Measurements from ENCODE around the gene KIAA0930. TPM values are rescaled to one million over a fixed set of nuclear protein-coding genes. Genes with fewer than 3 reads are reported as not detected.
A peak's percentile ranks its signal among the peaks of the same experiment; 100 is the strongest.

Gene KIAA0930
- 49.2 and 50.9 TPM in 2 replicates for total RNA-seq (2014; rRNA removed; shearing (Covaris generic))
- 8.5 and 8.6 TPM in 2 replicates for polyA plus RNA-seq (2016; fragmentation: Nextera tagmentation; extraction: Ambion mirVana)

- Histone ChIP-seq H3K9me3 (ENCODE audit: low read depth) (no peaks in the 10 kb centered on the region), H2AFZ (peak within 1 kb of the TSS; percentile 62), H3K9me2 (ENCODE audit: insufficient read depth) (no peaks in the 10 kb centered on the region), H3K4me1 (ENCODE audit: insufficient read depth) (peaks cover 8% of the 10 kb centered on the region), H3K9ac (peak within 1 kb of the TSS; percentile 73), H4K20me1 (ENCODE audit: insufficient read depth) (no peaks in the 10 kb centered on the region), H3K36me3 (ENCODE audit: low read depth) (no peaks in the 10 kb centered on the region), H3K4me3 (peak within 1 kb of the TSS; percentile 89), H3K27ac (no peak within 1 kb of the TSS), H3K4me2 (ENCODE audit: unreplicated experiment) (peak within 1 kb of the TSS; percentile 62), H3F3A (ENCODE audit: insufficient read depth) (peaks cover 5% of the 10 kb centered on the region), H3K27me3 (replicated peaks; ENCODE audit: insufficient read depth) (no peaks in the 10 kb centered on the region), H3K79me2 (ENCODE audit: insufficient read depth) (peaks cover 34% of the 10 kb centered on the region)
- DNase-seq: peak; percentile 83
- in situ Hi-C loops (cut with MboI): no loop called here
- WGBS, 2 experiments (ENCODE audit: low coverage in 1 of 2, low lambda C conversion rate in 2 of 2, missing lambda C conversion rate in 2 of 2): 16 to 34% methylated on average over 18 to 46 of the region's 66 CpGs
- TF ChIP-seq EZH2 (IDR thresholded peaks at IDR 0.05; ENCODE audit: insufficient read depth, poor library complexity, severe bottlenecking) (no peak), EZH2phosphoT487 (IDR thresholded peaks at IDR 0.05; ENCODE audit: insufficient read depth, low read depth) (no peak)
Observed at GRCh38 chr22:45240810-45241631, at the start of gene KIAA0930. KIAA0930 (minus strand) TSS chr22:45240894; CDS start chr22:45240703, 191 bp downstream.

- no peak overlapping the region for H3K9ac ChIP-seq
- H3K4me3 ChIP-seq: no peak overlapping the region
- in situ Hi-C loops (cut with MboI): loop anchor here (10.0 kb wide), 1 partner anchor 138 kb away; no protein-coding TSS in a partner anchor
- H3K4me1 ChIP-seq (ENCODE audit: insufficient read depth): no peaks in the 10 kb centered on the region
- 75 to 76% methylated on average over 12 of the region's 12 CpGs for WGBS, 2 experiments (ENCODE audit: low coverage in 1 of 2, low lambda C conversion rate in 2 of 2, missing lambda C conversion rate in 2 of 2)
- H4K20me1 ChIP-seq (ENCODE audit: insufficient read depth): no peaks in the 10 kb centered on the region
- H3F3A ChIP-seq (ENCODE audit: insufficient read depth): no peaks in the 10 kb centered on the region
- H3K4me2 ChIP-seq (ENCODE audit: unreplicated experiment): no peak overlapping the region
- TF ChIP-seq EZH2 (IDR thresholded peaks at IDR 0.05; ENCODE audit: insufficient read depth, poor library complexity, severe bottlenecking) (no peak), EZH2phosphoT487 (IDR thresholded peaks at IDR 0.05; ENCODE audit: insufficient read depth, low read depth) (no peak)
- H3K36me3 ChIP-seq (ENCODE audit: low read depth): no peaks in the 10 kb centered on the region
- no peaks in the 10 kb centered on the region for H3K9me2 ChIP-seq (ENCODE audit: insufficient read depth)
- no peak overlapping the region for H2AFZ ChIP-seq
- peaks cover 38% of the 10 kb centered on the region for H3K27me3 ChIP-seq (replicated peaks; ENCODE audit: insufficient read depth)
- H3K79me2 ChIP-seq (ENCODE audit: insufficient read depth): no peaks in the 10 kb centered on the region
- no peak for DNase-seq
- no peaks in the 10 kb centered on the region for H3K9me3 ChIP-seq (ENCODE audit: low read depth)
- no peak overlapping the region for H3K27ac ChIP-seq
Observed at GRCh38 chr22:45286854-45287551, 46.3 kb upstream of the KIAA0930 start.

GRCh38 chr22:45285263-45286058 lies 44.8 kb upstream of the KIAA0930 start:
- H3K27me3 ChIP-seq (replicated peaks; ENCODE audit: insufficient read depth): peaks cover 39% of the 10 kb centered on the region
- TF ChIP-seq EZH2phosphoT487 (IDR thresholded peaks at IDR 0.05; ENCODE audit: insufficient read depth, low read depth) (no peak), EZH2 (IDR thresholded peaks at IDR 0.05; ENCODE audit: insufficient read depth, poor library complexity, severe bottlenecking) (no peak)
- H2AFZ ChIP-seq: no peak overlapping the region
- H3K4me3 ChIP-seq: no peak overlapping the region
- H3K9me2 ChIP-seq (ENCODE audit: insufficient read depth): no peaks in the 10 kb centered on the region
- H3K4me1 ChIP-seq (ENCODE audit: insufficient read depth): no peaks in the 10 kb centered on the region
- no peak overlapping the region for H3K9ac ChIP-seq
- 52 to 54% methylated on average over 15 to 16 of the region's 16 CpGs for WGBS, 2 experiments (ENCODE audit: low coverage in 1 of 2, low lambda C conversion rate in 2 of 2, missing lambda C conversion rate in 2 of 2)
- no peaks in the 10 kb centered on the region for H3F3A ChIP-seq (ENCODE audit: insufficient read depth)
- H3K36me3 ChIP-seq (ENCODE audit: low read depth): no peaks in the 10 kb centered on the region
- no peaks in the 10 kb centered on the region for H3K9me3 ChIP-seq (ENCODE audit: low read depth)
- in situ Hi-C loops (cut with MboI): loop anchor here (10.0 kb wide), 1 partner anchor 139 kb away; no protein-coding TSS in a partner anchor
- no peaks in the 10 kb centered on the region for H4K20me1 ChIP-seq (ENCODE audit: insufficient read depth)
- no peak overlapping the region for H3K27ac ChIP-seq
- no peak for DNase-seq
- no peak overlapping the region for H3K4me2 ChIP-seq (ENCODE audit: unreplicated experiment)
- H3K79me2 ChIP-seq (ENCODE audit: insufficient read depth): no peaks in the 10 kb centered on the region

Measured in GM23248 (cell line).